Hepatocyte (in vitro differentiated cells): ENCODE measurements around the gene RNF152. TPM values are rescaled to one million over a fixed set of nuclear protein-coding genes. Genes with fewer than 3 reads are reported as not detected.

ENCODE experiments used
- DNase-seq: peaks from one replicate; pipeline ENCODE4 v3.0.0-alpha.2; 2016; ENCODE audit warnings: low spot score
- H2AFZ ChIP-seq: fragments of 200-600 bp; sonication (generic); 2 replicates; pipeline ENCODE4 v1.6.0; 2016; ENCODE audit warnings: antibody characterized with exemption, mild to moderate bottlenecking
- H3K27ac ChIP-seq: fragments of 200-600 bp; sonication (generic); 2 replicates; pipeline ENCODE4 v1.5.1; 2016; ENCODE audit warnings: mild to moderate bottlenecking
- H3K27me3 ChIP-seq: fragments of 200-600 bp; sonication (generic); 2 replicates; pipeline ENCODE4 v1.6.1; 2016
- H3K36me3 ChIP-seq: fragments of 200-600 bp; sonication (generic); replicated peaks from 2 replicates; pipeline ENCODE4 v1.5.1; 2016; ENCODE audit warnings: low read depth; ENCODE audit not compliant: insufficient read depth
- H3K4me1 ChIP-seq: fragments of 200-600 bp; sonication (generic); 2 replicates; pipeline ENCODE4 v1.5.1; 2016; ENCODE audit warnings: mild to moderate bottlenecking, moderate library complexity; ENCODE audit not compliant: insufficient read depth
- H3K4me2 ChIP-seq: fragments of 200-600 bp; sonication (generic); 2 replicates; pipeline ENCODE4 v1.6.0; 2016
- H3K4me3 ChIP-seq: fragments of 200-600 bp; sonication (generic); 2 replicates; pipeline ENCODE4 v1.5.1; 2016; ENCODE audit warnings: mild to moderate bottlenecking
- H3K79me2 ChIP-seq: fragments of 200-600 bp; sonication (generic); 2 replicates; pipeline ENCODE4 v1.6.0; 2017; ENCODE audit warnings: mild to moderate bottlenecking
- H3K9me2 ChIP-seq: fragments of 200-600 bp; sonication (generic); replicated peaks from 2 replicates; pipeline ENCODE4 v1.6.0; 2017; ENCODE audit warnings: mild to moderate bottlenecking; ENCODE audit not compliant: insufficient read depth
- H3K9me3 ChIP-seq: fragments of 200-600 bp; sonication (generic); 2 replicates; pipeline ENCODE4 v1.5.1; 2016; ENCODE audit warnings: low read depth, mild to moderate bottlenecking
- H4K20me1 ChIP-seq: fragments of 200-600 bp; sonication (generic); 2 replicates; pipeline ENCODE4 v1.6.0; 2016; ENCODE audit warnings: mild to moderate bottlenecking; ENCODE audit not compliant: insufficient read depth, poor library complexity, severe bottlenecking
- CTCF ChIP-seq: fragments of 200-600 bp; sonication (generic); IDR thresholded peaks from 2 replicates; pipeline ENCODE4 v1.5.1; 2016; ENCODE audit warnings: antibody characterized with exemption, mild to moderate bottlenecking; ENCODE audit not compliant: poor library complexity
- EZH2 ChIP-seq: fragments of 200-600 bp; sonication (generic); IDR thresholded peaks from 2 replicates; pipeline ENCODE4 v1.6.1; 2016; ENCODE audit warnings: antibody characterized with exemption, mild to moderate bottlenecking, borderline replicate concordance
- EZH2phosphoT487 ChIP-seq: fragments of 200-600 bp; sonication (generic); IDR thresholded peaks from one replicate; pipeline ENCODE4 v1.6.1; 2018; ENCODE audit warnings: antibody characterized with exemption, mild to moderate bottlenecking, low read depth, moderate library complexity; ENCODE audit not compliant: unreplicated experiment, severe bottlenecking
- WGBS: methylation state at CpG from one replicate; pipeline ENCODE4 v1.1.6; 2016; ENCODE audit warnings: low lambda C conversion rate; ENCODE audit errors: missing lambda C conversion rate; 5-methylcytosine and 5-hydroxymethylcytosine counted together
- polyA plus RNA-seq: library from polyadenylated mRNA; unstranded; fragments of >200 nt; fragmentation: Nextera tagmentation; extraction: Ambion mirVana; gene quantifications from 2 replicates; pipeline ENCODE4 v1.2.1, GENCODE V29; 2016
- total RNA-seq: library from RNA; depleted of rRNA; stranded (reverse); fragments of >200 nt; gene quantifications from 2 replicates; pipeline ENCODE4 v1.2.3, GENCODE V29; 2014

The RNF152 gene
- total and polyA plus RNA-seq, 2 experiments from 2014 or later, result 4.2 to 18.3 TPM

GRCh38 chr18:61896757-61897156, 4.0 kb upstream of the RNF152 start:
- Histone ChIP-seq H3K27me3 (no peaks in the 10 kb centered on the region), H3K9me3 (no peaks in the 10 kb centered on the region), H3K36me3 (no peaks in the 10 kb centered on the region), H4K20me1 (no peaks in the 10 kb centered on the region), H3K9me2 (no peaks in the 10 kb centered on the region), H3K4me3 (no peak overlapping the region), H3K79me2 (peaks cover 6% of the 10 kb centered on the region), H2AFZ (no peak overlapping the region), H3K4me1 (peaks cover 17% of the 10 kb centered on the region), H3K27ac (no peak overlapping the region), H3K4me2 (no peak overlapping the region)
- 43% methylated on average over 5 of the region's 5 CpGs for WGBS
- no peak for TF ChIP-seq CTCF
- no peak for TF ChIP-seq EZH2
- no peak for TF ChIP-seq EZH2phosphoT487
- peak; percentile 49 for DNase-seq

DNA sequence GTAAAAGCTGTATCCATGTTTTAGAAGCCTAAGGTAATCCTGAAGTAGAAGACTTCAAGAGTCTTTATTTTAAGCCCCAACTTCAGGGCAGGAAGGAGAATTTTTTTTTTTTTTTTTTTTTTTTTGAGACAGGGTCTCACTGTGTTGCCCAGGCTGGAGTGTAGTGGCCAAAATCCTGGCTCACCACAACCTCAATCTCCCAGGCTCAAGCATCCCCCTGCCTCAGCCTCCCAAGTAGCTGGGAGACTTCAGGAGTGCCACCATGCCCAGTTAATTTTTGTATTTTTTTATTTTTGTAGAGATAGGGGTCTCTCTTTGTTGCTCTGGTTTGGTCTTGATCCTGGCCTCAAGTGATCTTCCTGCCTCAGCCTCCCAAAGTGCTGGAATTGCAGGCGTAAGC, 3.3 kb upstream of the RNF152 start:
- Histone ChIP-seq H2AFZ (no peak overlapping the region), H3K9me3 (no peaks in the 10 kb centered on the region), H3K9me2 (no peaks in the 10 kb centered on the region), H3K4me1 (peaks cover 21% of the 10 kb centered on the region), H3K27me3 (no peaks in the 10 kb centered on the region), H3K36me3 (no peaks in the 10 kb centered on the region), H3K27ac (no peak overlapping the region), H3K4me2 (no peak overlapping the region), H4K20me1 (no peaks in the 10 kb centered on the region), H3K79me2 (peaks cover 6% of the 10 kb centered on the region), H3K4me3 (no peak overlapping the region)
- TF ChIP-seq EZH2phosphoT487 (no peak), EZH2 (no peak), CTCF (no peak)
- WGBS, result 100% methylated on average over 1 of the region's 1 CpG
- no peak for DNase-seq

DNA sequence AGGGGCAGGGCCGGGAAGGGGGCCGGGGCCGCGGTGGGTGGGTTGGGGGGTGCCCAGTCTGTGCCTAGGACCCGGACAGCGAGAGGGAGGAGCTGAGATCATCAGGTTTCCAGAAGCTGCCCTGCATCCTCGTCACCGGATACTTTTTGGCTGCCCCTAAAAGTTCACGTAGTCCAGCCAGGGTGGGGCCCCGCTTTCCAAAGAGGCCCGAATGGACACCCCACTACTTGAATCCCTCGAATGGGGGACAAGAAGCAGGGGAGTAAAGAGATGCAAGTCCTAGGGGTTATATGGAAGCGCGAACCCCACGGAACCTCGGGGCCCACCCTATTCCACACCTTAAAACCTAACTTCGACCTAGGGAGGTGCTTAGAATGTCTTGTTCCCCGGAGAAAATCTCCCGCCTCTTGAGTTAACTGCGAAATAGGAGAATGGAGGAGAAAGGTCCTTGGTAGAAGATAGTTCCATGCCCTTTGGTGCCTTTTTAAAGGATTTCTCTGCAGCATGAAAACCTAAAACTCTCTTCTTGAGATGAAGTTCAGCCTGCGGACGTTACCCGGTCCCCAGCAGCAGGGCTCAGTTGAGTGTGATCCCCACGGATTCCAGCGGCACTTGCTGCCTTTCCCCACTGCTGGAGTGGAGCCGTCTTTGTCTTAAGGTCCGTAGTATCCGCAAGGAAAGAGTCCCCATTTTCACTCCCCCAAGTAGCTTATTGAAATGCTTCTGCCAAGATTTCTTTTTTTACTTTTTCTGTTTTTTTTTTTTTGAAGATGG, 2.1 kb upstream of the RNF152 start:
- no peak for DNase-seq
- TF ChIP-seq EZH2phosphoT487, result no peak

GRCh38 chr18:61893971-61894750, 1.4 kb upstream of the RNF152 start:
- no peak for TF ChIP-seq EZH2
- peak; percentile 36 for TF ChIP-seq CTCF
- H3K4me2 ChIP-seq, result peak overlapping the region; percentile 97
- H3K4me3 ChIP-seq, result peak overlapping the region; percentile 99
- no peaks in the 10 kb centered on the region for H3K9me2 ChIP-seq
- H4K20me1 ChIP-seq, result no peaks in the 10 kb centered on the region
- peaks cover 24% of the 10 kb centered on the region for H3K79me2 ChIP-seq
- peak; percentile 91 for DNase-seq
- no peaks in the 10 kb centered on the region for H3K36me3 ChIP-seq
- no peaks in the 10 kb centered on the region for H3K9me3 ChIP-seq
- H2AFZ ChIP-seq, result peak overlapping the region; percentile 98
- peak overlapping the region; percentile 83 for H3K27ac ChIP-seq
- WGBS, result 0% methylated on average over 34 of the region's 95 CpGs
- H3K4me1 ChIP-seq, result peaks cover 21% of the 10 kb centered on the region
- no peaks in the 10 kb centered on the region for H3K27me3 ChIP-seq

More for the DNA sequence above, 2.1 kb upstream of the RNF152 start:
- Histone ChIP-seq H3K27ac (peak overlapping the region; percentile 77), H3K4me1 (peaks cover 21% of the 10 kb centered on the region), H4K20me1 (no peaks in the 10 kb centered on the region), H3K9me2 (no peaks in the 10 kb centered on the region), H3K4me2 (peak overlapping the region; percentile 97), H2AFZ (peak overlapping the region; percentile 96), H3K36me3 (no peaks in the 10 kb centered on the region), H3K9me3 (no peaks in the 10 kb centered on the region), H3K27me3 (no peaks in the 10 kb centered on the region), H3K4me3 (peak overlapping the region; percentile 99), H3K79me2 (peaks cover 18% of the 10 kb centered on the region)
- 49% methylated on average over 23 of the region's 28 CpGs for WGBS
